H1 (cell line): ENCODE results near the gene MAPK8.

Experiments used
- CEBPB ChIP-seq: IDR thresholded peaks from 2 replicates; pipeline ENCODE4 v1.6.1; 2012; ENCODE audit warnings: low read depth, low read length
- CHD2 ChIP-seq: IDR thresholded peaks from 2 replicates; pipeline ENCODE4 v1.6.1; 2012; ENCODE audit warnings: low read length, improper control_type of control experiment
- EZH2 ChIP-seq: fragments of 200-600 bp; sonication (generic); IDR thresholded peaks from 2 replicates; pipeline ENCODE4 v1.7.1; 2012; ENCODE audit warnings: low read depth, mild to moderate bottlenecking, moderate library complexity, low read length, inconsistent platforms; ENCODE audit not compliant: severe bottlenecking
- GABPA ChIP-seq: IDR thresholded peaks from 2 replicates; pipeline ENCODE4 v1.6.1; 2011; ENCODE audit warnings: mild to moderate bottlenecking, low read length, moderate library complexity, borderline replicate concordance; ENCODE audit not compliant: insufficient read depth
- YY1 ChIP-seq: IDR thresholded peaks from 2 replicates; pipeline ENCODE4 v1.6.1; 2011; ENCODE audit warnings: low read depth, mild to moderate bottlenecking, low read length
- TF ChIP-seq, protein P1 (sequence below): IDR thresholded peaks from 2 replicates; pipeline ENCODE4 v1.6.1; 2011; ENCODE audit warnings: low read length, improper control_type of control experiment

GRCh38 chr10:48429309-48429708 is 122.8 kb downstream of the MAPK8 start:
- TF ChIP-seq GABPA, result no peak
- no peak for TF ChIP-seq CEBPB
- no peak for TF ChIP-seq YY1
- TF ChIP-seq, protein P1, sequence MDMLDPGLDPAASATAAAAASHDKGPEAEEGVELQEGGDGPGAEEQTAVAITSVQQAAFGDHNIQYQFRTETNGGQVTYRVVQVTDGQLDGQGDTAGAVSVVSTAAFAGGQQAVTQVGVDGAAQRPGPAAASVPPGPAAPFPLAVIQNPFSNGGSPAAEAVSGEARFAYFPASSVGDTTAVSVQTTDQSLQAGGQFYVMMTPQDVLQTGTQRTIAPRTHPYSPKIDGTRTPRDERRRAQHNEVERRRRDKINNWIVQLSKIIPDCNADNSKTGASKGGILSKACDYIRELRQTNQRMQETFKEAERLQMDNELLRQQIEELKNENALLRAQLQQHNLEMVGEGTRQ, result no peak
- TF ChIP-seq CHD2, result no peak
- TF ChIP-seq EZH2, result no peak
